Right renal pelvis (tissue), 4 donors: Measurements from ENCODE around the gene KRTAP29-1. TPM values are rescaled to one million over a fixed set of nuclear protein-coding genes. Genes with fewer than 3 reads are reported as not detected.
"Not testable (repeated sequence)": the region's sequence is repeated elsewhere in the genome, so short reads cannot be mapped to it uniquely, and the experiment has no call there.

Experiments
- DNase-seq, 4 donors: peaks; one replicate each; pipeline ENCODE4 v3.0.0-alpha.2; 2013; ENCODE audit warnings: low read depth in 4 of 4, low spot score in 3 of 4, missing footprints in 1 of 4
- polyA plus RNA-seq, 4 donors: library from polyadenylated mRNA; unstranded; fragments of 120-200 nt; gene quantifications; one replicate each; pipeline ENCODE4 v1.2.1, GENCODE V29; 2013; ENCODE audit not compliant: insufficient read length in 4 of 4

KRTAP29-1 gene
- not detected for polyA plus RNA-seq

GRCh38 chr17:41301916-41302901 lies at the start of gene KRTAP29-1:
TSS of gene KRTAP29-1 (minus strand) at chr17:41302851. CDS start at chr17:41302851, 0 bp downstream.
- DNase-seq = no peak

DNA sequence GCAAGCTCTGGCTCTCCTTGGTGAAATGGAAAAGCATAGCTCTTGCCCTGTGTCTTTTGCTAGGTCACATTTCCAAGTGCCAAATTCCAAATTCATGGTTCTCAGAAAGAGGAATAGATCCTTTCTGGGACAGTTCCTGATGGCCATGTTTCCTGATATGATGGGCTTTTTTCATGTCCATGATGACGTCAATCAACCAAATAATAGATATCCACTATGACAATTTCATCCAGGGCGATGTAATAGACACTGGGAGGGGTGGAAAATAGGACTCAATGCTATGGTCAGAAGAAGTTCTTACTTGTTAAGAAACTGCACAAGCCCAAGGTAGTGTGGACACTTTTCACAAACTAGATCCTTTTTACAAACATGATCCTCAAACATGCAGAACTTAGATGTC lies 48.5 kb upstream of the KRTAP29-1 start:
- DNase-seq = no peak

- not testable (repeated sequence) for DNase-seq
Measured at GRCh38 chr17:41350381-41350878, 47.8 kb upstream of the KRTAP29-1 start, which contains the start of gene KRT33A. TSS of gene KRT33A (minus strand) at chr17:41350828. CDS start at chr17:41350767, 61 bp downstream.

- no peak for DNase-seq
Measured at GRCh38 chr17:41347869-41348760, 45.5 kb upstream of the KRTAP29-1 start.

DNA sequence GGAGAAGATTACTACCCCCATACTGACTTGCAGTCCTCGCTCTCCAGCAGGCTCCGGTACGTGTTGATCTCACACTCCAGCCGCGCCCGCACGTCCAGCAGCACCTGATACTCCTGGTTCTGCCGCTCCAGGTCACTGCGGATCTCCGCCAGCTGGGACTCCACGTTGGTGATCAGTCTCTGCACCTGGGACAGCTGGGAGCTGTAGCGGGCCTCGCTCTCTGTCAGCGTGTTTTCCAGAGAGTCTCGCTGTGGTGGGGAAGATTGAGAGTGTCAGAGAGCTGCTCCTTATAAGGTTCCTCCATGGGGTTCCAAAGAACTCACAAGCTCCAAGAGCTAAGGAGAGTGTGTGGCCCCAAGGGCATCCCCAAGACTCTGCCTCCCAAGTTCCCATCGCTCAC lies 43.8 kb upstream of the KRTAP29-1 start:
- not testable (repeated sequence) for DNase-seq

DNA sequence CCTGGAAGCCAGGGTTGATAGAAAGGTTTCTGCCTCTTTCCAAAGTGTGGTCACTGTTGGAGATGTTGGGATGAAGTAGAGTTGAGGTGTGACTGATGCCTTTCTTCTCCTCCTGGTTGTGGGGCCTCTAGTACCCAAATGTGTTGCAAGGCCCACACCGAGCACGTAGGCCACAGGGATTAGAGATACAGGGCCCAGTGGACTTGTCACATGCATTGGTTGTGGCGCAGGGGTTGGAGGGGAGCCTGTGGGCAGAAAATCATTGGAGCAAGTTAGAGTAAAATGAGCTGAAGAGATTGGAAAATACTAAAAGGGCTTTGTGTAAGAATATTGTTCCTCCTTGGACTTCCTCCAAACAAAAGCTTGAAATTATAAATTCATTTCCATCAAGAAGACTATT lies 43.3 kb upstream of the KRTAP29-1 start:
- no peak for DNase-seq

DNA sequence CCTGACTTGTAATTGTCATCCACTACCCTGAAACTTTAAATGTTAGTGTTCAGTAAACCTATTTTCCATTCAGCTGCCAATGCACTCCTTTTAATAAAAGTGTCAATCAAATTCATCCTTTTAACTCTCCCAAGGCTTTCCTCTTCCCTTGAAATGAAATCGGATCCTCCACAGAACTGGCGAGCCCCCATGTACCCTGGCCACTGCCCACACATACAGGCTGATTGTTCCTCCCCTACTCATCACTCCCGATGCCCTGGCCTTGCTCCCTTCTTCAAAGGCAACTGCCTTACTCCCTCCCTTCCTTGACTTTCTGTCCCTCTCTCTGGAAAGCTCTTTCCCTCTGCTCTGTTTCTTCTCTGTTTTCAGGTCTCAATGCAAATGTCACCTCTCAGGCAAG lies 40.4 kb upstream of the KRTAP29-1 start:
- DNase-seq = peak in 1 of 4 donors; percentile 47

DNA sequence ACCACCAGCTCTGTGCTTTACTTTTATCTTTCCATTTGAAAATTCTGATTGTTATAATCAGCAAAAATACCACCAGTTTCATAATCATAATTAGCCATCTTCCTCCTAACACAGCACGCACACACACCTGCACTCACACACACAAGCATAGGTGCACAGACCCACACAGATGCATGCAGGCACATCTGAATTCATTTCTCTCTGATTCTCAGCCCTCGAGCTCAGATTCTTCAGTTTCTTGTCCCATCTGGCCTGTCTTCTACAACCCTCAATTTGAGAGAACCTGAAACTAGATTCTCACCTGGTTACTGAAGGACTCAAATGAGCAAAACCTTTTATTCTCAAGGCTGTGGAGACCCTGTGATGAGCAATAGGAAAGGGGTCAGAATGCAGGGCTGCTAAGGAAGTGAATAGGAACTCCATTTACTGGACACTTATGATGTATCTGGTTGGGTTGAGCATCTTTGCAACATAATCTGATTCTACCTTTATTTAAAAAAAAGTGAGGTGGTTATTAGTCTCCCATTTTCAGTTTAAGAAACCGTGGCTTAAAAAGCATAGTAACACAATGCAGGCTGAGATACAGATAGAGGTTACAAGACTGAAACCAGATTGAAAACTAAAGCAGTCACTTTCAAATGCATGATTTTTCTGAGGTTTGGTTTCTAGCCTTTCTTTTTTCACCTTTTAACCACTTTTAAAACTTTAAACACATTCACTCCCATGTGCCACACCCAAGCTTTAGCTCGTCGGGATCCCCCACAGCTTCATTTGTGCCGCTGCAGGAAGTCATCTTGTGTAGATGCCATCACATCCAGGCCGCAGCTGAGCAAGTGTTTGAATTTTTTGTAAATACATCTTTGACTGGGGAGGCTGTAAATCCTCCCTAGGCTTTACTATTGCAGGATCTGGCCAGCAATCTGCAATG lies 38.5 kb upstream of the KRTAP29-1 start:
- no peak for DNase-seq

- DNase-seq = peak in 1 of 4 donors; percentile 58
Measured at GRCh38 chr17:41340494-41340893, 37.8 kb upstream of the KRTAP29-1 start.

- no peak for DNase-seq
Measured at GRCh38 chr17:41339571-41340172, 37.0 kb upstream of the KRTAP29-1 start.

- no peak for DNase-seq
Measured at GRCh38 chr17:41338961-41339485, 36.4 kb upstream of the KRTAP29-1 start.

DNA sequence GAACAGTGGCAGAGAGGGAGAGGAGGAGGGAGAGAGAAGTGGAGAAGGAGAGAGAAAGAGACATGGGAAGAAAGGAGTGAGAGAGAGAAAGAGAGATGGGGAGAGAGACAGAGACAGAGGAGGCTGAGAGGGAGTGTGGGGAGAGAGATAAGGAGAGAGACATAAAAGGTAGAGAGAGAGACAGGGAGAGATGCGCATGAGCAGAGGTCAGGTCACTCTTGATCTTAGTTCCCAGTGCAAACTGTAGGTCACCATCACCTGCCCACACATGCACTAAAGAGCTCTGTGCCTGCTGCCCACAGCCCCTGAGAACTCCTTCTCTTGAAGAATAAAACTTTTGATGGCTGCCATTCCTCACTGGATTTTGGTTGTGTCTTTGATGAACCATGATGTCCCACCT lies 33.1 kb upstream of the KRTAP29-1 start:
- DNase-seq = no peak

- DNase-seq = no peak
Measured at GRCh38 chr17:41334385-41335305, 32.0 kb upstream of the KRTAP29-1 start.

DNA sequence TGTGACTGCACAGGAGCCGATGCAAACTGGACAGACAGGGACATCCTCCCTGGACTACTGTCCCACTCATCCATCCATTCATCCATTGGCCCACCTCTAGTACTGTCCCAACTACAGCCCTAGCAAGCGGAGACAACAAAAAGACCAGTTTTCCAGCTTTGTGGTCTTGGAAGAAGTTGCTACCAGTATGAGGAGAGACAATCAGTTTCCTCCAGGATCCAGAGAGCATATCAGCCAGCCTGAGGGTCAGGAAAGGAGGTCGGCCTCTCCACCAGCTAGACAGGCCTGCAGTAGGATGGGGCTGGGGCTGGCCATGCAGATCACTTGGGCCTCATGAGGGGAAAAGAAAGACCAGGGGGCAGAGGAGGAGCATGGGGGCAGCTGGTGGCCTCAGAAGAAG lies 31.2 kb upstream of the KRTAP29-1 start:
- no peak for DNase-seq

DNA sequence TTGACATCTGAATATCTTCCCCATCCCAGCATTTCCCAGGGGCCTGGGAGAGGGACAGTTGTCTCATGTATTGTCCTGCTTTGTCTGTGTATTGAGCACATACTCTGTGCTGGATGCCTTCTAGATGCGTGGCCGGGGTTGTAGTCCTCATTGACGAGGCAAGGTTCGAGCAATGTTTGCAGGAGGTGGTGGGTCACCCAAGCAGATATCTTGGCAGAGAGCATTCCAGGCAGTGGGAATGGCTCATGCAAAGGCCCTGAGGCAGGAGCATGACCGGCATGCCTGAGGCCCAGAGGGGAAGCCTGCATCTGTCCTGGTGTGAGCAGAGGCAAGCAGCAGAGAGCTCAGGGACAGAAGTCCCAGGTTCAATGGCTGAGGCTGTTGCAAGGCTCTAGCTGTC lies 30.4 kb upstream of the KRTAP29-1 start:
- no peak for DNase-seq

- DNase-seq = no peak
Measured at GRCh38 chr17:41332239-41332638, 29.6 kb upstream of the KRTAP29-1 start.

GRCh38 chr17:41331606-41332005 lies 29.0 kb upstream of the KRTAP29-1 start:
- no peak for DNase-seq
